ENCODE measurements around the gene MRPL52. TPM values are rescaled to one million over a fixed set of nuclear protein-coding genes. Genes with fewer than 3 reads are reported as not detected.

MRPL52 gene
- total and polyA plus RNA-seq, 2 of the 13 experiments (the other 11 are each of a cell fraction or from before 2014, with no cell fraction given): 118 to 329 TPM

- TF ChIP-seq ARID3A (IDR thresholded peaks at IDR 0.05; ENCODE audit: low read depth, low read length) (no peak), PAWR (CRISPR knock-in tag; IDR thresholded peaks at IDR 0.05; ENCODE audit: borderline replicate concordance) (no peak), IKZF5 (CRISPR knock-in tag; IDR thresholded peaks at IDR 0.05) (peak; percentile 39; the same call in 1 of the 2 replicates), KLF9 (CRISPR knock-in tag; IDR thresholded peaks at IDR 0.05; ENCODE audit: low read depth) (no peak), E2F1 (CRISPR knock-in tag; IDR thresholded peaks at IDR 0.05) (no peak), TEAD2 (CRISPR knock-in tag; IDR thresholded peaks at IDR 0.05) (no peak), ZNF550 (CRISPR knock-in tag; IDR thresholded peaks at IDR 0.05; ENCODE audit: borderline replicate concordance) (no peak), BRCA1 (CRISPR knock-in tag; IDR thresholded peaks at IDR 0.05) (no peak), ZNF704 (CRISPR knock-in tag; IDR thresholded peaks at IDR 0.05; ENCODE audit: borderline replicate concordance) (peak; percentile 44; the same call in 1 of the 2 replicates), THAP7 (CRISPR knock-in tag; IDR thresholded peaks at IDR 0.05) (no peak), ZNF431 (CRISPR knock-in tag; IDR thresholded peaks at IDR 0.05; ENCODE audit: borderline replicate concordance, low read depth) (no peak; the same call in 1 of the 2 replicates), SMAD9 (CRISPR knock-in tag; IDR thresholded peaks at IDR 0.05) (0 out of 2 replicates have a peak, but pooled peaks have one; percentile 62), ARID5B (CRISPR knock-in tag; IDR thresholded peaks at IDR 0.05) (peak; percentile 36), ZNF512B (CRISPR knock-in tag; IDR thresholded peaks at IDR 0.05; ENCODE audit: borderline replicate concordance) (0 out of 2 replicates have a peak, but pooled peaks have one; percentile 57)
These were observed 10.3 kb upstream of the MRPL52 start (continued) for GRCh38 chr14:22819151-22819988.

Data from HepG2 (cell line).